IMR-90 (cell line): ENCODE data around the gene DAG1. TPM values are rescaled to one million over a fixed set of nuclear protein-coding genes. Genes with fewer than 3 reads are reported as not detected.

Experiments
- ATAC-seq: fragments of 200-7000 bp; cut with Tn5 transposase; 2 replicates; pipeline ENCODE4 v1.9.1; 2020; ENCODE audit warnings: low read depth, mild to moderate bottlenecking, moderate library complexity
- BruUV-seq: library from RNA; stranded (reverse); fragments of 400-500 nt; replicated peaks from 2 replicates; lab custom pipeline; 2021; lab: Mats Ljungman, UMichigan
- CTCF ChIA-PET: fragments of 300-600 bp; formaldehyde crosslinking; extraction: SDS; loops from one replicate; lab custom pipeline; 2021; ENCODE audit warnings: antibody characterized with exemption; lab: Yijun Ruan, JAX
- POLR2A ChIA-PET: fragments of 300-600 bp; sonication (Branson Sonifier 250); formaldehyde crosslinking; loops from one replicate; lab custom pipeline; 2022; ENCODE audit warnings: antibody characterized with exemption; ENCODE audit not compliant: unreplicated experiment; lab: Charles Lee
- DNase-seq: peaks from one replicate; pipeline ENCODE4 v3.0.0; 2013
- H2AFZ ChIP-seq: replicated peaks from 2 replicates; pipeline ENCODE3; 2013; ENCODE audit warnings: low read length, mild to moderate bottlenecking; ENCODE audit not compliant: poor library complexity
- H2AK5ac ChIP-seq: 2 replicates; pipeline ENCODE4 v1.6.1; 2013; ENCODE audit warnings: low read depth, low read length, inconsistent platforms
- H2AK9ac ChIP-seq: replicated peaks from 2 replicates; pipeline ENCODE3; 2013; ENCODE audit warnings: mild to moderate bottlenecking, low read depth, low read length, moderate library complexity; ENCODE audit not compliant: poor library complexity
- H2BK120ac ChIP-seq: 2 replicates; pipeline ENCODE4 v1.6.1; 2013; ENCODE audit warnings: low read depth, low read length, inconsistent platforms
- H2BK15ac ChIP-seq: 3 replicates; pipeline ENCODE4 v1.6.1; 2013; ENCODE audit warnings: low read depth, low read length, inconsistent platforms
- H2BK20ac ChIP-seq: 2 replicates; pipeline ENCODE4 v1.6.1; 2013; ENCODE audit warnings: low read depth, mild to moderate bottlenecking, inconsistent platforms, low read length, moderate library complexity
- H2BK5ac ChIP-seq: 2 replicates; pipeline ENCODE4 v1.6.1; 2013; ENCODE audit warnings: mild to moderate bottlenecking, low read depth, low read length, inconsistent platforms; ENCODE audit not compliant: poor library complexity, severe bottlenecking
- H3K14ac ChIP-seq: replicated peaks from 2 replicates; pipeline ENCODE4 v1.6.1; 2013; ENCODE audit warnings: low read depth, low read length, inconsistent platforms
- H3K18ac ChIP-seq: 2 replicates; pipeline ENCODE4 v1.6.1; 2013; ENCODE audit warnings: low read depth, low read length, control low read depth
- H3K23ac ChIP-seq: 2 replicates; pipeline ENCODE4 v1.6.1; 2013; ENCODE audit warnings: low read depth, low read length, inconsistent platforms
- H3K27ac ChIP-seq: 2 replicates; pipeline ENCODE4 v1.5.1; 2013; ENCODE audit warnings: mild to moderate bottlenecking, control low read depth, low read length; ENCODE audit not compliant: insufficient read depth
- H3K27me3 ChIP-seq: 2 replicates; pipeline ENCODE4 v1.6.1; 2013; ENCODE audit warnings: low read length; ENCODE audit not compliant: control insufficient read depth, insufficient read depth
- H3K36me3 ChIP-seq: 2 replicates; pipeline ENCODE4 v1.6.1; 2013; ENCODE audit warnings: low read length, mixed read lengths; ENCODE audit not compliant: control insufficient read depth, insufficient read depth
- H3K4ac ChIP-seq: 2 replicates; pipeline ENCODE4 v1.6.1; 2013; ENCODE audit warnings: low read depth, low read length, inconsistent platforms
- H3K4me1 ChIP-seq: 2 replicates; pipeline ENCODE4 v1.6.1; 2013; ENCODE audit warnings: low read length, mixed read lengths; ENCODE audit not compliant: control insufficient read depth, insufficient read depth
- H3K4me2 ChIP-seq: 2 replicates; pipeline ENCODE4 v1.6.1; 2013; ENCODE audit warnings: low read depth, mild to moderate bottlenecking, control low read depth, low read length, moderate library complexity
- H3K4me3 ChIP-seq: 2 replicates; pipeline ENCODE4 v1.5.1; 2013; ENCODE audit warnings: low read depth, mild to moderate bottlenecking, control low read depth, low read length, moderate library complexity; ENCODE audit not compliant: insufficient read depth
- H3K56ac ChIP-seq: 2 replicates; pipeline ENCODE4 v1.6.1; 2013; ENCODE audit warnings: low read length, inconsistent platforms; ENCODE audit not compliant: insufficient read depth; ENCODE audit errors: extremely low read depth
- H3K79me1 ChIP-seq, 2 experiments: 2 replicates each; pipeline ENCODE4 v1.6.1; 2013; ENCODE audit warnings: low read length in 2 of 2, inconsistent platforms in 1 of 2, low read depth in 1 of 2
- H3K9ac ChIP-seq: 2 replicates; pipeline ENCODE4 v1.6.1; 2013; ENCODE audit warnings: low read depth, low read length, control low read depth
- H3K9me1 ChIP-seq: 2 replicates; pipeline ENCODE4 v1.6.1; 2013; ENCODE audit warnings: low read length, inconsistent platforms; ENCODE audit not compliant: insufficient read depth
- H3K9me3 ChIP-seq: 2 replicates; pipeline ENCODE4 v1.6.1; 2013; ENCODE audit warnings: low read length; ENCODE audit not compliant: control insufficient read depth, insufficient read depth
- H4K20me1 ChIP-seq: 2 replicates; pipeline ENCODE4 v1.6.1; 2013; ENCODE audit warnings: low read length, inconsistent platforms; ENCODE audit not compliant: insufficient read depth
- H4K5ac ChIP-seq: 2 replicates; pipeline ENCODE4 v1.6.1; 2013; ENCODE audit warnings: mild to moderate bottlenecking, low read depth, low read length, control low read depth
- H4K8ac ChIP-seq, 2 experiments: 2 replicates each; pipeline ENCODE4 v1.6.1; 2013; ENCODE audit warnings: low read depth in 2 of 2, low read length in 2 of 2, control low read depth in 1 of 2, inconsistent platforms in 1 of 2
- H4K91ac ChIP-seq: 2 replicates; pipeline ENCODE4 v1.6.1; 2013; ENCODE audit warnings: low read depth, low read length, inconsistent platforms; ENCODE audit not compliant: insufficient read depth
- BHLHE40 ChIP-seq: fragments of 150-350 bp; IDR thresholded peaks from 2 replicates; pipeline ENCODE4 v1.6.1; 2016; ENCODE audit warnings: mild to moderate bottlenecking, low read depth, low read length
- MXI1 ChIP-seq: IDR thresholded peaks from 2 replicates; pipeline ENCODE4 v1.6.1; 2012; ENCODE audit warnings: low read depth, mild to moderate bottlenecking, low read length, moderate library complexity, borderline replicate concordance
- RAD21 ChIP-seq: IDR thresholded peaks from 2 replicates; pipeline ENCODE4 v1.6.1; 2012; ENCODE audit warnings: low read length, improper control_type of control experiment
- WGBS, 2 experiments: methylation state at CpG; one replicate each; pipeline versions ENCODE4 v1.1.5 to v1.1.7; 2013; ENCODE audit warnings: missing lambda C conversion rate in 2 of 2; ENCODE audit not compliant: insufficient read length in 1 of 2; ENCODE audit errors: extremely low coverage in 2 of 2; 5-methylcytosine and 5-hydroxymethylcytosine counted together
- dilution Hi-C: fragments of 300-500 bp; cut with HindIII; formaldehyde crosslinking; loops from one replicate; pipeline ENCODE4 v1.14.3; 2018; ENCODE audit warnings: low sequenced_read_pairs; ENCODE audit not compliant: unreplicated experiment
- in situ Hi-C: fragments of 300-500 bp; cut with MboI; formaldehyde crosslinking; loops from 3 replicates; pipeline ENCODE4 v1.14.3; 2019; ENCODE audit warnings: low sequenced_read_pairs, inconsistent platforms, mixed read lengths
- intact Hi-C: fragments of 100-400 bp; cut with micrococcal nuclease; formaldehyde crosslinking; loops from 2 replicates; pipeline ENCODE4 v1.10.0; 2022
- polyA plus RNA-seq, 3 experiments: library from polyadenylated mRNA; depleted of rRNA; stranded (reverse); fragments of >200 nt; gene quantifications; 2 replicates each; pipeline ENCODE4 v1.2.3, GENCODE V29; 2012; ENCODE audit warnings: low replicate concordance in 1 of 3
- total RNA-seq: library from RNA; depleted of rRNA; stranded (reverse); fragments of >200 nt; gene quantifications from 2 replicates; pipeline ENCODE4 v1.2.3, GENCODE V29; 2012
- TF ChIP-seq, protein P1 (sequence below): conservative IDR thresholded peaks from 2 replicates; pipeline ENCODE4 v1.5.1; 2012; ENCODE audit warnings: mild to moderate bottlenecking, low read depth, low read length, improper control_type of control experiment

The DAG1 gene
- total and polyA plus RNA-seq, 2 of the 4 experiments (the other 2 are of a cell fraction), result 31.0 to 40.2 TPM

DNA sequence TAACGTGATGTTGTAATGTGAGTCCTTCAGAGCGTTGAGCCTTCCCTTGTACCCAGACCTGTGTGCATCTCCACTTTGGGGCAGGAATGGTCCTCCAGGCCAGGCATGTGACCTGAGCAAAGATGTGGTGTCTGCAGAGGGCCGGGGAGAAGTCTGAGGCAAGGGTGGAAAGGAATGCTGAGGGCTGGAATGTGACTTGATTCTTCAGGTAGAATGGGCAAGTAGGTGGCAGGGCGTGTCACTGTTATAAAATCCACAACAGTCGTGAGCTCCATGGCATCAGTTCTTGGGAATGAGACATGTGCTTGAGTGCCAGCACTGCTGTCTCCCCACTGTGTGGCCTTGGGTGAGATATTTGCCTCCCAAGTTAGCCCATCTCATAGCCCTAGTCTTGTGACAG lies 60.2 kb downstream of the DAG1 start:
- 0 out of 2 replicates have a peak, but pooled peaks cover 8% of the 10 kb centered on the region for H3K9me1 ChIP-seq
- H3K56ac ChIP-seq, result no peak overlapping the region
- H3K4me1 ChIP-seq, result no peaks in the 10 kb centered on the region
- CTCF ChIA-PET, result interaction anchor here (2.7 kb wide), 1 partner anchor 9 kb away, joined by 10 read pairs; no protein-coding TSS in a partner anchor
- H3K36me3 ChIP-seq, result peaks cover 17% of the 10 kb centered on the region
- BruUV-seq, result no TSS peak
- TF ChIP-seq, protein P1, sequence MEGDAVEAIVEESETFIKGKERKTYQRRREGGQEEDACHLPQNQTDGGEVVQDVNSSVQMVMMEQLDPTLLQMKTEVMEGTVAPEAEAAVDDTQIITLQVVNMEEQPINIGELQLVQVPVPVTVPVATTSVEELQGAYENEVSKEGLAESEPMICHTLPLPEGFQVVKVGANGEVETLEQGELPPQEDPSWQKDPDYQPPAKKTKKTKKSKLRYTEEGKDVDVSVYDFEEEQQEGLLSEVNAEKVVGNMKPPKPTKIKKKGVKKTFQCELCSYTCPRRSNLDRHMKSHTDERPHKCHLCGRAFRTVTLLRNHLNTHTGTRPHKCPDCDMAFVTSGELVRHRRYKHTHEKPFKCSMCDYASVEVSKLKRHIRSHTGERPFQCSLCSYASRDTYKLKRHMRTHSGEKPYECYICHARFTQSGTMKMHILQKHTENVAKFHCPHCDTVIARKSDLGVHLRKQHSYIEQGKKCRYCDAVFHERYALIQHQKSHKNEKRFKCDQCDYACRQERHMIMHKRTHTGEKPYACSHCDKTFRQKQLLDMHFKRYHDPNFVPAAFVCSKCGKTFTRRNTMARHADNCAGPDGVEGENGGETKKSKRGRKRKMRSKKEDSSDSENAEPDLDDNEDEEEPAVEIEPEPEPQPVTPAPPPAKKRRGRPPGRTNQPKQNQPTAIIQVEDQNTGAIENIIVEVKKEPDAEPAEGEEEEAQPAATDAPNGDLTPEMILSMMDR, result no peak
- TF ChIP-seq BHLHE40, result no peak
- no peak for TF ChIP-seq RAD21
- TF ChIP-seq MXI1, result no peak
- no peak overlapping the region for H3K9ac ChIP-seq
- H3K18ac ChIP-seq, result no peak overlapping the region
- no peak overlapping the region for H2BK120ac ChIP-seq
- H3K4ac ChIP-seq, result no peak overlapping the region
- intact Hi-C loops (no loop called here), in situ Hi-C loops (no loop called here), dilution Hi-C loops (no loop called here)
- DNase-seq, result no peak
- H2BK20ac ChIP-seq, result no peak overlapping the region
- H4K8ac ChIP-seq, result no peak overlapping the region
- no peak overlapping the region for H3K23ac ChIP-seq
- no peak overlapping the region for H3K4me2 ChIP-seq
- POLR2A ChIA-PET, result no interaction called here
- H3K4me3 ChIP-seq, result no peak overlapping the region
- no peak overlapping the region for H2BK15ac ChIP-seq
- H3K9me3 ChIP-seq, result no peaks in the 10 kb centered on the region
- H2AK9ac ChIP-seq, result peak overlapping the region; percentile 42
- H4K91ac ChIP-seq, result no peak overlapping the region
- no peaks in the 10 kb centered on the region for H4K20me1 ChIP-seq
- ATAC-seq, result no peak
- no peak overlapping the region for H2AFZ ChIP-seq
- H2BK5ac ChIP-seq, result no peak overlapping the region
- H3K79me1 ChIP-seq, result peaks cover 0 to 3% of the 10 kb centered on the region in 2 experiments; a peak in 3 of 4 replicates
- no peak overlapping the region for H2AK5ac ChIP-seq
- H3K27ac ChIP-seq, result no peak overlapping the region
- no peaks in the 10 kb centered on the region for H3K27me3 ChIP-seq
- H4K5ac ChIP-seq, result no peak overlapping the region
- WGBS, 2 experiments, result no CpG with 5 or more reads among the region's 5 CpGs
- H3K14ac ChIP-seq, result no peak overlapping the region
